ENCODE data around the gene TRABD2B. TPM values are rescaled to one million over a fixed set of nuclear protein-coding genes. Genes with fewer than 3 reads are reported as not detected.

The TRABD2B gene
- total and polyA plus RNA-seq, 2 donors: 2.4 to 6.1 TPM

GRCh38 chr1:47795102-47795501, 202.1 kb downstream of the TRABD2B start:
- 88% methylated on average over 2 of the region's 2 CpGs for WGBS
- no peak for DNase-seq (ENCODE audit: extremely low spot score)
- Histone ChIP-seq H3K27ac (ENCODE audit: low read depth) (no peak overlapping the region), H3K36me3 (ENCODE audit: insufficient read depth) (no peaks in the 10 kb centered on the region), H3K4me1 (ENCODE audit: insufficient read depth) (no peaks in the 10 kb centered on the region), H3K4me3 (ENCODE audit: low read depth, low read length) (no peak overlapping the region)

GRCh38 chr1:47794530-47794929, 202.7 kb downstream of the TRABD2B start:
- Histone ChIP-seq H3K4me1 (ENCODE audit: insufficient read depth) (no peaks in the 10 kb centered on the region), H3K4me3 (ENCODE audit: low read depth, low read length) (no peak overlapping the region), H3K27ac (ENCODE audit: low read depth) (no peak overlapping the region), H3K36me3 (ENCODE audit: insufficient read depth) (no peaks in the 10 kb centered on the region)
- WGBS: 97% methylated on average over 9 of the region's 9 CpGs
- no peak for DNase-seq (ENCODE audit: extremely low spot score)

- Histone ChIP-seq H3K4me1 (ENCODE audit: insufficient read depth) (no peaks in the 10 kb centered on the region), H3K36me3 (ENCODE audit: insufficient read depth) (no peaks in the 10 kb centered on the region), H3K27ac (ENCODE audit: low read depth) (no peak overlapping the region), H3K4me3 (ENCODE audit: low read depth, low read length) (no peak overlapping the region)
- 80% methylated on average over 5 of the region's 5 CpGs for WGBS
- DNase-seq (ENCODE audit: extremely low spot score): no peak
Observed at GRCh38 chr1:47794081-47794480, 203.1 kb downstream of the TRABD2B start.

- Histone ChIP-seq H3K4me1 (ENCODE audit: insufficient read depth) (no peaks in the 10 kb centered on the region), H3K36me3 (ENCODE audit: insufficient read depth) (no peaks in the 10 kb centered on the region), H3K4me3 (ENCODE audit: low read depth, low read length) (no peak overlapping the region), H3K27ac (ENCODE audit: low read depth) (no peak overlapping the region)
- DNase-seq (ENCODE audit: extremely low spot score): no peak
Observed at GRCh38 chr1:47793563-47793962, 203.6 kb downstream of the TRABD2B start.

GRCh38 chr1:47792779-47793178, 204.4 kb downstream of the TRABD2B start:
- H3K4me1 ChIP-seq (ENCODE audit: insufficient read depth): no peaks in the 10 kb centered on the region
- DNase-seq (ENCODE audit: extremely low spot score): no peak
- no peak overlapping the region for H3K27ac ChIP-seq (ENCODE audit: low read depth)
- H3K4me3 ChIP-seq (ENCODE audit: low read depth, low read length): no peak overlapping the region
- WGBS: 93% methylated on average over 3 of the region's 3 CpGs
- no peaks in the 10 kb centered on the region for H3K36me3 ChIP-seq (ENCODE audit: insufficient read depth)

GRCh38 chr1:47791879-47792608, 205.1 kb downstream of the TRABD2B start:
- H3K27ac ChIP-seq (ENCODE audit: low read depth): no peak overlapping the region
- H3K4me1 ChIP-seq (ENCODE audit: insufficient read depth): no peaks in the 10 kb centered on the region
- no peak for DNase-seq (ENCODE audit: extremely low spot score)
- WGBS: 84% methylated on average over 7 of the region's 7 CpGs
- H3K4me3 ChIP-seq (ENCODE audit: low read depth, low read length): no peak overlapping the region
- H3K36me3 ChIP-seq (ENCODE audit: insufficient read depth): no peaks in the 10 kb centered on the region

GRCh38 chr1:47788761-47789160, 208.4 kb downstream of the TRABD2B start:
- WGBS: 92% methylated on average over 4 of the region's 4 CpGs
- no peak for DNase-seq (ENCODE audit: extremely low spot score)
- no peak overlapping the region for H3K27ac ChIP-seq (ENCODE audit: low read depth)

GRCh38 chr1:47787560-47787959, 209.6 kb downstream of the TRABD2B start:
- Histone ChIP-seq H3K4me3 (ENCODE audit: low read depth, low read length) (no peak overlapping the region), H3K36me3 (ENCODE audit: insufficient read depth) (no peaks in the 10 kb centered on the region), H3K27ac (ENCODE audit: low read depth) (no peak overlapping the region), H3K4me1 (ENCODE audit: insufficient read depth) (no peaks in the 10 kb centered on the region)
- DNase-seq (ENCODE audit: extremely low spot score): no peak
- WGBS: 95% methylated on average over 1 of the region's 1 CpG

More at GRCh38 chr1:47788761-47789160, 208.4 kb downstream of the TRABD2B start:
- no peaks in the 10 kb centered on the region for H3K4me1 ChIP-seq (ENCODE audit: insufficient read depth)
- H3K36me3 ChIP-seq (ENCODE audit: insufficient read depth): no peaks in the 10 kb centered on the region
- H3K4me3 ChIP-seq (ENCODE audit: low read depth, low read length): no peak overlapping the region

- DNase-seq (ENCODE audit: extremely low spot score): no peak
- H3K4me1 ChIP-seq (ENCODE audit: insufficient read depth): no peaks in the 10 kb centered on the region
- no peak overlapping the region for H3K27ac ChIP-seq (ENCODE audit: low read depth)
- 66% methylated on average over 6 of the region's 6 CpGs for WGBS
- no peaks in the 10 kb centered on the region for H3K36me3 ChIP-seq (ENCODE audit: insufficient read depth)
- no peak overlapping the region for H3K4me3 ChIP-seq (ENCODE audit: low read depth, low read length)
Observed at GRCh38 chr1:47786316-47786715, 210.9 kb downstream of the TRABD2B start.

GRCh38 chr1:47785561-47786271, 211.5 kb downstream of the TRABD2B start:
- DNase-seq (ENCODE audit: extremely low spot score): no peak

GRCh38 chr1:47785118-47785517, 212.1 kb downstream of the TRABD2B start:
- 74% methylated on average over 4 of the region's 4 CpGs for WGBS
- Histone ChIP-seq H3K4me3 (ENCODE audit: low read depth, low read length) (no peak overlapping the region), H3K36me3 (ENCODE audit: insufficient read depth) (no peaks in the 10 kb centered on the region), H3K4me1 (ENCODE audit: insufficient read depth) (no peaks in the 10 kb centered on the region), H3K27ac (ENCODE audit: low read depth) (no peak overlapping the region)
- no peak for DNase-seq (ENCODE audit: extremely low spot score)

More at GRCh38 chr1:47785561-47786271, 211.5 kb downstream of the TRABD2B start:
- 83% methylated on average over 10 of the region's 10 CpGs for WGBS
- Histone ChIP-seq H3K4me1 (ENCODE audit: insufficient read depth) (no peaks in the 10 kb centered on the region), H3K4me3 (ENCODE audit: low read depth, low read length) (no peak overlapping the region), H3K27ac (ENCODE audit: low read depth) (no peak overlapping the region), H3K36me3 (ENCODE audit: insufficient read depth) (no peaks in the 10 kb centered on the region)

GRCh38 chr1:47784497-47784822, 212.7 kb downstream of the TRABD2B start:
- H3K27ac ChIP-seq (ENCODE audit: low read depth): no peak overlapping the region
- H3K36me3 ChIP-seq (ENCODE audit: insufficient read depth): no peaks in the 10 kb centered on the region
- H3K4me1 ChIP-seq (ENCODE audit: insufficient read depth): no peaks in the 10 kb centered on the region

GRCh38 chr1:47783638-47784496, 213.3 kb downstream of the TRABD2B start:
- Histone ChIP-seq H3K4me1 (ENCODE audit: insufficient read depth) (no peaks in the 10 kb centered on the region), H3K27ac (ENCODE audit: low read depth) (no peak overlapping the region), H3K36me3 (ENCODE audit: insufficient read depth) (no peaks in the 10 kb centered on the region), H3K4me3 (ENCODE audit: low read depth, low read length) (no peak overlapping the region)
- no peak for DNase-seq (ENCODE audit: extremely low spot score)
- 75% methylated on average over 14 of the region's 14 CpGs for WGBS

More at GRCh38 chr1:47784497-47784822, 212.7 kb downstream of the TRABD2B start:
- no peak for DNase-seq (ENCODE audit: extremely low spot score)
- WGBS: 70% methylated on average over 6 of the region's 6 CpGs
- H3K4me3 ChIP-seq (ENCODE audit: low read depth, low read length): no peak overlapping the region

Data from urinary bladder (tissue), 4 donors.